Kidney epithelial cell (primary cell): ENCODE data around the gene AGPAT3. TPM values are rescaled to one million over a fixed set of nuclear protein-coding genes. Genes with fewer than 3 reads are reported as not detected.

Experiments
- DNase-seq: peaks from one replicate; pipeline ENCODE4 v3.0.0-alpha.2; 2010; ENCODE audit warnings: low read depth
- H3K27me3 ChIP-seq: 2 replicates; pipeline ENCODE4 v1.6.0; 2011; ENCODE audit warnings: low read length; ENCODE audit not compliant: control insufficient read depth, insufficient read depth
- H3K36me3 ChIP-seq: 2 replicates; pipeline ENCODE4 v1.5.1; 2011; ENCODE audit warnings: low read length; ENCODE audit not compliant: control insufficient read depth, insufficient read depth
- H3K4me3 ChIP-seq: 2 replicates; pipeline ENCODE4 v1.5.1; 2011; ENCODE audit warnings: low read depth, mild to moderate bottlenecking, control low read depth, low read length
- total RNA-seq: library from RNA; depleted of rRNA; stranded (reverse); fragments of >200 nt; gene quantifications from 2 replicates; pipeline ENCODE4 v1.2.3, GENCODE V29; 2015
- TF ChIP-seq, protein P1 (sequence below): IDR thresholded peaks from 2 replicates; pipeline ENCODE4 v1.5.1; 2011; ENCODE audit warnings: mild to moderate bottlenecking, moderate library complexity, low read length, control low read depth, inconsistent platforms; ENCODE audit not compliant: insufficient read depth, poor library complexity, severe bottlenecking

AGPAT3 gene
- total RNA-seq, 1 donor from 2014 or later, result 62.3 TPM

DNA sequence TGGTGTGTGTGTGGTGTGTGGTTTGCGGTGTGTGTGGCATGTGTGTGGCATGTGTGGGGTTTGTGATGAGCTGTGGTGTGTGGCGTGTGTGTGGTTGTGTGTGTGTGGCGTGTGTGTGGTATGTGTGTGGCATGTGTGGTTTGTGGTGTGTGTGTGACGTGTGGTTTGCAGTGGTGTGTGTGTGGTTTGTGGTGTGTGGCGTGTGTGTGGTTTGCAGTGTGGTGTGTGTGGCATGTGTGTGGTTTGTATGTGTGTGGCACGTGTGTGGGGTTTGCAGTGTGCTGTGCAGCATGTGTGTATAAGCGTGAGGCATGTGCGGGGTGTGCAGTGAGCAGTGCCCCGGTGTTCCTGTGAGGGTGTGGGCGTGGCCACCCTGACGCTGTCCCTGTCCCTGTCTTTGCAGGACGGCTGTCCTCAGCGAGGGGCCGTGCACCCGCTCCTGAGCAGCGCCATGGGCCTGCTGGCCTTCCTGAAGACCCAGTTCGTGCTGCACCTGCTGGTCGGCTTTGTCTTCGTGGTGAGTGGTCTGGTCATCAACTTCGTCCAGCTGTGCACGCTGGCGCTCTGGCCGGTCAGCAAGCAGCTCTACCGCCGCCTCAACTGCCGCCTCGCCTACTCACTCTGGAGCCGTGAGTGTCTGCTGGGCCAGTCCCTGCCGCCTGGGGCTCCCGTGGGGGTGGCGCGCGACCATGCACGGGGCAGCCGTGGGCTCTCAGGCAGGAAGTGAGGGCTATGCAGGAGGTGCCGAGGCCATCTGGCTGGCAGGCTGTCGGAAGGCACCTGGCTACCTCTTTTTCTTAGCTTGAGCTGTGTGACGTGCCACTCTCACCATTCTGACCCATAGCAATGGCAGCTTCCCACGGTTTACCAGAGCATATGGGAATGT lies 94.5 kb downstream of the AGPAT3 start:
- no peak for DNase-seq
- no peaks in the 10 kb centered on the region for H3K36me3 ChIP-seq
- H3K4me3 ChIP-seq, result no peak overlapping the region
- TF ChIP-seq, protein P1, sequence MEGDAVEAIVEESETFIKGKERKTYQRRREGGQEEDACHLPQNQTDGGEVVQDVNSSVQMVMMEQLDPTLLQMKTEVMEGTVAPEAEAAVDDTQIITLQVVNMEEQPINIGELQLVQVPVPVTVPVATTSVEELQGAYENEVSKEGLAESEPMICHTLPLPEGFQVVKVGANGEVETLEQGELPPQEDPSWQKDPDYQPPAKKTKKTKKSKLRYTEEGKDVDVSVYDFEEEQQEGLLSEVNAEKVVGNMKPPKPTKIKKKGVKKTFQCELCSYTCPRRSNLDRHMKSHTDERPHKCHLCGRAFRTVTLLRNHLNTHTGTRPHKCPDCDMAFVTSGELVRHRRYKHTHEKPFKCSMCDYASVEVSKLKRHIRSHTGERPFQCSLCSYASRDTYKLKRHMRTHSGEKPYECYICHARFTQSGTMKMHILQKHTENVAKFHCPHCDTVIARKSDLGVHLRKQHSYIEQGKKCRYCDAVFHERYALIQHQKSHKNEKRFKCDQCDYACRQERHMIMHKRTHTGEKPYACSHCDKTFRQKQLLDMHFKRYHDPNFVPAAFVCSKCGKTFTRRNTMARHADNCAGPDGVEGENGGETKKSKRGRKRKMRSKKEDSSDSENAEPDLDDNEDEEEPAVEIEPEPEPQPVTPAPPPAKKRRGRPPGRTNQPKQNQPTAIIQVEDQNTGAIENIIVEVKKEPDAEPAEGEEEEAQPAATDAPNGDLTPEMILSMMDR, result no peak
- no peaks in the 10 kb centered on the region for H3K27me3 ChIP-seq

DNA sequence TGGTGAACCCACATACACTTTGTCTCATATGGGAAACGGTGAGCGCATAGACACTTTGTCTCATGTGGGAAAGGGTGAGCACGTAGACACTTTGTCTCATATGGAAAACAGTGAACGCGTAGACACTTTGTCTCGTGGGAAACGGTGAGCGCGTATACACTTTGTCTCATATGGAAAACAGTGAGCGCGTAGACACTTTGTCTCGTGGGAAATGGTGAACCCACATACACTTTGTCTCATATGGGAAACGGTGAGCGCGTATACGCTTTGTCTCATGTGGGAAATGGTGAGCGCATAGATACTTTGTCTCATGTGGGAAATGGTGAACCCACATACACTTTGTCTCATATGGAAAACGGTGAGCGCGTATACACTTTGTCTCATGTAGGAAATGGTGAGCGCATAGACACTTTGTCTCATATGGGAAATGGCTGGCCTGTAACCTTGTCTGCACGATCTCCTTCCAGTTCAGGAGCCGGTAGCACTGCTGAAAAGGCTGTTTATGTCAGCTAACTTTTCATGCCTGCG lies 96.4 kb downstream of the AGPAT3 start:
- H3K27me3 ChIP-seq, result no peaks in the 10 kb centered on the region
- H3K36me3 ChIP-seq, result no peaks in the 10 kb centered on the region
- no peak for DNase-seq
- TF ChIP-seq, protein P1, result no peak
- H3K4me3 ChIP-seq, result no peak overlapping the region

DNA sequence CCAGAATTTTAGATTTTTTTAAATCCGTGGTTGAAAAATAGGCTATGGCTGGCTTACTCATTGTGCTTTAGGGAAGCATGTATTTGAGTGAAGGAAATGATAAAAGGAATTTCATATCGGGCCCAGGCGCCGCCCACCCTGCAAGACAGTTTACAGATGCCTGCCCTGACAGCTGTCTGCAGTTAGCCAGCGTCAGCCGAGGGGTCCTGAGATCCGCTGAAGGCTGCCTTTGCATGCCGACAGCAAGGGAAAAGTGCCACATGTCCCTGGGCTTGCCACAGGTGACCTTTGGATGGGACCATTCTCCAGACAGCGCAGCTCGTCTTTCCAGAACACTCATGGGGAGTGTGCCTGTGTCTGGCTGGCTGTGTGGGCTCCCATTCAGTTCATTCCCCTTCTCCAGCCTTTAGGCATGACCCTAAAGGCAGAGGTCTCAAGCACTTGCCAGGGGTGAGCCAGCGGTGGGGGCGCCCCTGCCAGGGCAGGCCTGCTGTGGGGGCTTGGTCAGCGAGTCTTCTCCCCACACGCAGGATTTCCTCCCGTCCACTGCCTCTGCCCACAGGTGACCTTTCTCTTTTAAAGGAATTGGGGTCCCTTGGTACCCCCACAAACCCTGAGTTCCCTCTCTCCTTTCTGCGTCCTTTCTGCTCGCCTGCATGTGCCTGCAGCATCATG lies 101.0 kb downstream of the AGPAT3 start:
- H3K4me3 ChIP-seq, result no peak overlapping the region
- TF ChIP-seq, protein P1, result no peak
- H3K27me3 ChIP-seq, result no peaks in the 10 kb centered on the region
- H3K36me3 ChIP-seq, result peaks cover 1% of the 10 kb centered on the region
- DNase-seq, result no peak

DNA sequence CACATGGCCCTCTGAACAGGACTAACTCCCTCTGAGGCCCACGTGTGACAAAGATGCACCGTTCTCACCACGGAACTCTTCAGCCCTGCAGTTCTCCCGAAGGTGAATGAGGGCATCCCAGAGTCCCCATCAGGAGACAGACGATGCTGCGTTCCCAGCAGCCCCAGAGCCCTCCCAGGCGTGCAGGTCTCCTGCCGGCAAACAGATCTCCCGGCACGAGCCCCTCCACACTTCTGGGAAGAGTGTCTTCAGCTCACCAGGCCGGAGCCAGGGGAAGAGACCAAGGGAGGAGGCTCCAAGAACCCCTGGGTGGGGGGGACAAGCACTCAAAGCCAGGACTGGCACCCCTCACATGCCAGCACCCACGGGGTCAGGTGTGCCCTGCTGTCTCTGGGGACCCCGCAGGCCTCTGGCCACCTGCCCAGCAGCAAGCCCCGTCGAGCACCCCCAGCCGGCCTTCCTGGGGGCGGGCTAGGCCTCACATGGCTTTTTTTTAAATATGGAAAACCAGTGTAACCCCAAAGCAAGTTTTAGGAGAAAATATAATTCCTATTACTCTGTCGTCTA lies 102.0 kb downstream of the AGPAT3 start:
- no peak for DNase-seq
- TF ChIP-seq, protein P1, result no peak
- peaks cover 1% of the 10 kb centered on the region for H3K36me3 ChIP-seq
- no peak overlapping the region for H3K4me3 ChIP-seq
- no peaks in the 10 kb centered on the region for H3K27me3 ChIP-seq

DNA sequence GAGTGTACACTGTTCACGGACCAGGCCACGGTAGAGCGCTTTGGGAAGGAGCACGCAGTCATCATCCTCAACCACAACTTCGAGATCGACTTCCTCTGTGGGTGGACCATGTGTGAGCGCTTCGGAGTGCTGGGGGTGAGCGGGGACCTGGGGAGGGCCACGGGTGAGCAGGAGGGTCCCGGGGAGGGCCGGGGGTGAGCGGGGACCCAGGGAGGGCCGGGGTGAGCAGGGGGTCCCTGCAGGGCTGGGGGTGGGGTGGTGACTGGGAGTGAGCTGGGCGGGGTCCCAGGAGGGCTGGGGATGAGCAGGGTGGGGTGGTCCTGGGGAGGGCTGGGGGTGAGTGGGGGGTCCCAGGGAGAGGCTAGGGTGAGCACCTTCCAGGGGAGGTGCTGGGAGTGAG lies 103.0 kb downstream of the AGPAT3 start:
- H3K4me3 ChIP-seq, result no peak overlapping the region
- no peak for DNase-seq

More for the DNA sequence above, 103.0 kb downstream of the AGPAT3 start:
- Histone ChIP-seq H3K27me3 (no peaks in the 10 kb centered on the region), H3K36me3 (peaks cover 2% of the 10 kb centered on the region)
- TF ChIP-seq, protein P1, result no peak
